Measurements from ENCODE around the gene ITGA7. TPM values are rescaled to one million over a fixed set of nuclear protein-coding genes. Genes with fewer than 3 reads are reported as not detected.
A peak's percentile ranks its signal among the peaks of the same experiment; 100 is the strongest.

Gene ITGA7
- total and polyA plus RNA-seq, 2 of the 8 experiments (the other 6 are each of a cell fraction or from before 2014, with no cell fraction given) = 57.6 to 86.1 TPM

DNA sequence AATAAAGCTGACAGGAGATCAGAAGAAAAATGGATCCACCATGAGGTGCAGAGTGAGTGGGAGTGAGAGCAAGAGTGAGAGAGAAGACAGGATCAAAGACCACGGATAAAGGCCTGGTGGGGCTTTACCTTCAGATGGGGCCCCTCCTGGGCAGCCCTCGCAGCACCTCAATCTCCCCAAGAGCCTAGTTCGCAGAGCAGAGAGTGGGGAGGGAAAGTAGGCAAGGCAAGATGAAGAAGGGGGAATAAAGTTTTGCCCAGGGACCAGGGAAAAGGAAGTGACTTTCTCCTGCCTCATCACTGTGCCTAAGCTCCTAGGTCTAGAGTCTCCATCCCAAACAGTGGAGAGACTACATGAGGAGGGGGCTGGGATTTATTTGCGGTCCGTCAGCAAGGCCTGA lies 60.7 kb downstream of the ITGA7 start:
- 0 out of 2 replicates have a peak overlapping the region, but pooled peaks have one; percentile 96 for H2AFZ ChIP-seq (ENCODE audit: low read length)
- 0 out of 2 replicates have a peak, but pooled peaks cover 4% of the 10 kb centered on the region for H3K23me2 ChIP-seq (ENCODE audit: low read depth, low read length)
- ChIA-PET POLR2A (ENCODE audit: partially characterized antibody) (interaction anchor here (1.2 kb wide), 1 partner anchor 69 kb away, joined by 3 read pairs; the partner anchor contains the start of gene BLOC1S1), CTCF (ENCODE audit: partially characterized antibody) (interaction anchor here (0.7 to 4.8 kb wide), 13 partner anchors 10 to 452 kb away, joined by 3 to 58 read pairs (median 5); partner anchors contain the start of gene OR10P1)
- H2BK120ac ChIP-seq (replicated peaks; ENCODE audit: low read depth, low read length) = no peak overlapping the region
- no peak overlapping the region for H3K23ac ChIP-seq (ENCODE audit: insufficient read length)
- DNase-seq (ENCODE audit: low read depth in 1 of 2, low spot score in 2 of 2) (no peak), FAIRE-seq (no peak)
- H2BK20ac ChIP-seq (ENCODE audit: low read length) = 0 out of 2 replicates have a peak overlapping the region, but pooled peaks have one; percentile 61
- no peak overlapping the region for H3K14ac ChIP-seq (ENCODE audit: insufficient read length)
- no peak overlapping the region for H4K5ac ChIP-seq (ENCODE audit: insufficient read length, low read depth, low read length)
- peak overlapping the region; percentile 88; the same call in 1 of the 2 replicates for H2BK15ac ChIP-seq (ENCODE audit: low read length)
- H3K36me3 ChIP-seq (ENCODE audit: control insufficient read depth in 2 of 4, insufficient read depth in 4 of 4, low read length in 3 of 4) = no peaks in the 10 kb centered on the region; a peak in 1 of 8 replicates
- no peak overlapping the region for H4K8ac ChIP-seq (ENCODE audit: extremely low read depth, insufficient read depth, low read length)
- H2BK5ac ChIP-seq (ENCODE audit: low read depth, low read length) = 0 out of 2 replicates have a peak overlapping the region, but pooled peaks have one; percentile 48
- no peak overlapping the region for H3K4ac ChIP-seq (replicated peaks; ENCODE audit: insufficient read length, low read depth, low read length)
- no peaks in the 10 kb centered on the region for H3K27me3 ChIP-seq (replicated peaks in 1 of 4; ENCODE audit: control insufficient read depth in 3 of 4, extremely low read depth in 1 of 4, insufficient read depth in 3 of 4, low read length in 3 of 4)
- TF ChIP-seq ATF2 (IDR thresholded peaks at IDR 0.05; ENCODE audit: low read length) (no peak), SIX5 (IDR thresholded peaks at IDR 0.05; ENCODE audit: low read depth, low read length) (no peak), RAD21 (IDR thresholded peaks at IDR 0.05 in 1 of 2, conservative IDR thresholded peaks at IDR 0.05 in 1 of 2; ENCODE audit: low read depth in 2 of 2, low read length in 2 of 2) (no peak), KDM1A (IDR thresholded peaks at IDR 0.05; ENCODE audit: borderline replicate concordance, low read length) (no peak), TCF12 (IDR thresholded peaks at IDR 0.05; ENCODE audit: low read depth, low read length) (no peak), BCL11A (IDR thresholded peaks at IDR 0.05; ENCODE audit: low read depth in 2 of 2, low read length in 2 of 2) (no peak)
- H3K56ac ChIP-seq (replicated peaks; ENCODE audit: insufficient read length, low read depth, low read length) = no peak overlapping the region
- peaks cover 8 to 14% of the 10 kb centered on the region in 2 experiments; a peak in 3 of 4 replicates for H3K9me3 ChIP-seq (ENCODE audit: insufficient read depth in 2 of 2, low read depth in 1 of 2, low read length in 1 of 2)
- H2AK5ac ChIP-seq (ENCODE audit: low read depth, low read length) = 0 out of 2 replicates have a peak overlapping the region, but pooled peaks have one; percentile 75
- peaks cover 0 to 5% (median 4%) of the 10 kb centered on the region in 4 experiments; a peak in 5 of 7 replicates for H3K4me1 ChIP-seq (replicated peaks in 1 of 4; ENCODE audit: control insufficient read depth in 3 of 4, insufficient read depth in 4 of 4, low read length in 3 of 4)
- H3K79me2 ChIP-seq (ENCODE audit: control insufficient read depth in 1 of 2, insufficient read depth in 2 of 2, low read length in 2 of 2) = no peaks in the 10 kb centered on the region
- no peak overlapping the region for H3K18ac ChIP-seq (ENCODE audit: extremely low read depth, low read length)
- H3K4me2 ChIP-seq (ENCODE audit: insufficient read depth in 1 of 2, low read depth in 2 of 2, low read length in 2 of 2) = peak overlapping the region in 1 of 2 experiments; percentile 18; a peak in 1 of 4 replicates
- H3K4me3 ChIP-seq (ENCODE audit: extremely low read depth in 1 of 4, insufficient read depth in 2 of 4, low read depth in 3 of 4, low read length in 4 of 4) = no peak overlapping the region
- 90% methylated on average over 5 of the region's 5 CpGs; no CpG with 5 or more reads in 1 of the 2 experiments for WGBS, 2 experiments (ENCODE audit: extremely low coverage in 1 of 2, insufficient coverage in 1 of 2, insufficient read length in 1 of 2, insufficient replicate concordance in 2 of 2, low coverage in 1 of 2, low lambda C conversion rate in 2 of 2, missing lambda C conversion rate in 1 of 2)
- no peaks in the 10 kb centered on the region for H3K79me1 ChIP-seq (ENCODE audit: low read depth, low read length)
- H4K91ac ChIP-seq (replicated peaks; ENCODE audit: insufficient read length, low read length) = no peak overlapping the region
- no peak overlapping the region for H3K27ac ChIP-seq (ENCODE audit: low read depth, low read length)
- no peak overlapping the region for H3K9ac ChIP-seq (replicated peaks in 1 of 4; ENCODE audit: extremely low read depth in 1 of 4, low read depth in 3 of 4, low read length in 3 of 4)
- H2BK12ac ChIP-seq (ENCODE audit: low read depth, low read length) = 0 out of 2 replicates have a peak overlapping the region, but pooled peaks have one; percentile 85
- H4K20me1 ChIP-seq (replicated peaks in 1 of 2; ENCODE audit: control insufficient read depth in 1 of 2, insufficient read depth in 2 of 2, low read length in 2 of 2) = no peaks in the 10 kb centered on the region
